ENCODE measurements around the gene CNDP2. TPM values are rescaled to one million over a fixed set of nuclear protein-coding genes. Genes with fewer than 3 reads are reported as not detected.

The CNDP2 gene
- polyA plus RNA-seq, 2 of the 4 experiments (the other 2 are of a cell fraction): 93.7 to 106 TPM

GRCh38 chr18:74488864-74489263 lies 7.3 kb upstream of the CNDP2 start:
- Histone ChIP-seq H3K27ac (no peak overlapping the region), H3K4me2 (no peak overlapping the region), H3K4me3 (no peak overlapping the region), H3K9me3 (no peaks in the 10 kb centered on the region), H3K4me1 (no peaks in the 10 kb centered on the region)
- DNase-seq (ENCODE audit: low read depth in 1 of 2, low spot score in 1 of 2) (no peak), FAIRE-seq (no peak), ATAC-seq (no peak)
- 60% methylated on average over 6 of the region's 8 CpGs for WGBS (ENCODE audit: missing lambda C conversion rate)
- ChIA-PET POLR2A (no interaction called here), CTCF (no interaction called here)
- no peak for TF ChIP-seq RARB (CRISPR knock-in tag; IDR thresholded peaks at IDR 0.05)
- no peak for TF ChIP-seq NR3C1 (IDR thresholded peaks at IDR 0.05)
- TF ChIP-seq, protein P1, sequence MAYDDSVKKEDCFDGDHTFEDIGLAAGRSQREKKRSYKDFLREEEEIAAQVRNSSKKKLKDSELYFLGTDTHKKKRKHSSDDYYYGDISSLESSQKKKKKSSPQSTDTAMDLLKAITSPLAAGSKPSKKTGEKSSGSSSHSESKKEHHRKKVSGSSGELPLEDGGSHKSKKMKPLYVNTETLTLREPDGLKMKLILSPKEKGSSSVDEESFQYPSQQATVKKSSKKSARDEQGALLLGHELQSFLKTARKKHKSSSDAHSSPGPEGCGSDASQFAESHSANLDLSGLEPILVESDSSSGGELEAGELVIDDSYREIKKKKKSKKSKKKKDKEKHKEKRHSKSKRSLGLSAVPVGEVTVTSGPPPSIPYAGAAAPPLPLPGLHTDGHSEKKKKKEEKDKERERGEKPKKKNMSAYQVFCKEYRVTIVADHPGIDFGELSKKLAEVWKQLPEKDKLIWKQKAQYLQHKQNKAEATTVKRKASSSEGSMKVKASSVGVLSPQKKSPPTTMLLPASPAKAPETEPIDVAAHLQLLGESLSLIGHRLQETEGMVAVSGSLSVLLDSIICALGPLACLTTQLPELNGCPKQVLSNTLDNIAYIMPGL (CRISPR knock-in tag; IDR thresholded peaks at IDR 0.05; ENCODE audit: borderline replicate concordance): no peak
- TF ChIP-seq E2F6 (IDR thresholded peaks at IDR 0.05; ENCODE audit: borderline replicate concordance, low read depth): no peak
- no peak for TF ChIP-seq CBX2 (IDR thresholded peaks at IDR 0.05; ENCODE audit: borderline replicate concordance, low read depth)
- TF ChIP-seq FOXS1 (CRISPR knock-in tag; IDR thresholded peaks at IDR 0.05): no peak
- no peak for TF ChIP-seq TFCP2L1 (CRISPR knock-in tag; IDR thresholded peaks at IDR 0.05)
- no peak for TF ChIP-seq MAFK (IDR thresholded peaks at IDR 0.05; ENCODE audit: partially characterized antibody)
- TF ChIP-seq EHF (CRISPR knock-in tag; IDR thresholded peaks at IDR 0.05): no peak

DNA sequence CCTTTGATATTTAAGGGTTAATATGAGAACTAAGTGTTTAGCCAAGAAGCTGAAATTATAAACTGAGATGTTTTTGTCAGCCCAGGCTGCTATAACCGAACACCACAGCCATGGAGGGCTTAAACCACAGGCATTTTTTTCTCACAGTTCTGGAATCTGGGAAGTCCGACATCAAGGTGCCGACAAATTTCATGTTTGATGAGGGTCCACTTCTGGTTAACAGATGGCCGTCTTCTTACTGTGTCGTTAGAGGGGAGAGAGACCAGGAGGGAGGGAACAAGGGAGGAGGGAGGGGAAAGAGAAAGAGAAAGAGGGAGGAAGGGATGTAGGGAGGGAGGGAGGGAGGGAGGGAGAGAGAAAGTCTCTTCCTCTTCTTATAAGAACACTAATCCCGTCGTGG lies 6.5 kb upstream of the CNDP2 start:
- 47% methylated on average over 7 of the region's 7 CpGs for WGBS (ENCODE audit: missing lambda C conversion rate)
- H3K4me2 ChIP-seq: no peak overlapping the region
- no peak for ATAC-seq

GRCh38 chr18:74492259-74492658 lies 3.9 kb upstream of the CNDP2 start:
- Histone ChIP-seq H3K4me1 (peaks cover 2% of the 10 kb centered on the region; the same call in 1 of the 3 replicates), H3K27ac (no peak overlapping the region), H3K4me3 (no peak overlapping the region), H3K9me3 (no peaks in the 10 kb centered on the region), H3K4me2 (no peak overlapping the region)
- DNase-seq (ENCODE audit: low read depth in 1 of 2, low spot score in 1 of 2) (no peak), FAIRE-seq (no peak), ATAC-seq (no peak)
- CTCF ChIA-PET: interaction anchor here (1.2 to 3.3 kb wide), 5 partner anchors 38 to 150 kb away, joined by 4 to 60 read pairs (median 6); no protein-coding TSS in a partner anchor
- 13% methylated on average over 3 of the region's 3 CpGs for WGBS (ENCODE audit: missing lambda C conversion rate)
- TF ChIP-seq, protein P1 (CRISPR knock-in tag; IDR thresholded peaks at IDR 0.05; ENCODE audit: borderline replicate concordance): no peak
- TF ChIP-seq KDM1A (IDR thresholded peaks at IDR 0.05; ENCODE audit: low read depth): no peak
- TF ChIP-seq EP300 (IDR thresholded peaks at IDR 0.05): no peak
- no peak for TF ChIP-seq PHF8 (IDR thresholded peaks at IDR 0.05; ENCODE audit: borderline replicate concordance, low read depth)
- TF ChIP-seq RFX5 (IDR thresholded peaks at IDR 0.05): no peak
- TF ChIP-seq REST (IDR thresholded peaks at IDR 0.05): no peak
- POLR2A ChIA-PET: no interaction called here

More for the DNA sequence above, 6.5 kb upstream of the CNDP2 start:
- ChIA-PET CTCF (interaction anchor here (1.0 to 1.1 kb wide), 2 partner anchors 136 to 147 kb away, joined by 3 to 4 read pairs; no protein-coding TSS in a partner anchor), POLR2A (no interaction called here)
- Histone ChIP-seq H3K4me3 (no peak overlapping the region), H3K4me1 (no peaks in the 10 kb centered on the region), H3K27ac (no peak overlapping the region), H3K9me3 (no peaks in the 10 kb centered on the region)
- FAIRE-seq (no peak), DNase-seq (ENCODE audit: low read depth in 1 of 2, low spot score in 1 of 2) (no peak)
- TF ChIP-seq MAZ (IDR thresholded peaks at IDR 0.05; ENCODE audit: borderline replicate concordance, low read depth, low read length) (no peak), MYC (IDR thresholded peaks at IDR 0.05; ENCODE audit: borderline replicate concordance, low read length) (no peak)

All from A549 (cell line).